ENCODE results near the gene INHBA.

INHBA gene

GRCh38 chr7:41735206-41735605 is 32.3 kb upstream of the INHBA start:
- DNase-seq (ENCODE audit: insufficient read length, low spot score) = no peak
- FAIRE-seq = no peak
- TF ChIP-seq TAF1 (IDR thresholded peaks at IDR 0.05; ENCODE audit: low read depth, low read length) (no peak), PAX5 (IDR thresholded peaks at IDR 0.05; ENCODE audit: insufficient read depth, low read length, severe bottlenecking) (no peak), POLR2AphosphoS5 (IDR thresholded peaks at IDR 0.05; ENCODE audit: low read depth, low read length) (no peak), POLR2A (IDR thresholded peaks at IDR 0.05; ENCODE audit: low read depth, low read length) (no peak), POU2F2 (IDR thresholded peaks at IDR 0.05; ENCODE audit: low read depth, low read length) (no peak), SPI1 (IDR thresholded peaks at IDR 0.05; ENCODE audit: low read depth, low read length) (no peak)

- TF ChIP-seq PAX5 (IDR thresholded peaks at IDR 0.05; ENCODE audit: insufficient read depth, low read length, severe bottlenecking) = no peak
- no peak for TF ChIP-seq POLR2A (IDR thresholded peaks at IDR 0.05; ENCODE audit: low read depth, low read length)
- no peak for TF ChIP-seq POLR2AphosphoS5 (IDR thresholded peaks at IDR 0.05; ENCODE audit: low read depth, low read length)
- no peak for TF ChIP-seq SPI1 (IDR thresholded peaks at IDR 0.05; ENCODE audit: low read depth, low read length)
- TF ChIP-seq TAF1 (IDR thresholded peaks at IDR 0.05; ENCODE audit: low read depth, low read length) = no peak
- TF ChIP-seq POU2F2 (IDR thresholded peaks at IDR 0.05; ENCODE audit: low read depth, low read length) = no peak
- no peak for FAIRE-seq
- no peak for DNase-seq (ENCODE audit: insufficient read length, low spot score)
Observed at GRCh38 chr7:41732843-41733306, 30.0 kb upstream of the INHBA start.

GRCh38 chr7:41732436-41732785 is 29.5 kb upstream of the INHBA start:
- DNase-seq (ENCODE audit: insufficient read length, low spot score) = no peak
- no peak for FAIRE-seq
- TF ChIP-seq POLR2AphosphoS5 (IDR thresholded peaks at IDR 0.05; ENCODE audit: low read depth, low read length) = no peak

GRCh38 chr7:41731493-41732435 is 28.9 kb upstream of the INHBA start:
- peak; percentile 80 for FAIRE-seq
- peak; percentile 21 for DNase-seq (ENCODE audit: insufficient read length, low spot score)
- TF ChIP-seq POLR2AphosphoS5 (IDR thresholded peaks at IDR 0.05; ENCODE audit: low read depth, low read length) (no peak), PAX5 (IDR thresholded peaks at IDR 0.05; ENCODE audit: insufficient read depth, low read length, severe bottlenecking) (peak; percentile 66), SPI1 (IDR thresholded peaks at IDR 0.05; ENCODE audit: low read depth, low read length) (peak; percentile 46)

GRCh38 chr7:41730668-41731067 is 27.8 kb upstream of the INHBA start:
- no peak for FAIRE-seq
- no peak for TF ChIP-seq SPI1 (IDR thresholded peaks at IDR 0.05; ENCODE audit: low read depth, low read length)
- no peak for TF ChIP-seq POU2F2 (IDR thresholded peaks at IDR 0.05; ENCODE audit: low read depth, low read length)
- TF ChIP-seq TAF1 (IDR thresholded peaks at IDR 0.05; ENCODE audit: low read depth, low read length) = no peak
- TF ChIP-seq PAX5 (IDR thresholded peaks at IDR 0.05; ENCODE audit: insufficient read depth, low read length, severe bottlenecking) = no peak
- TF ChIP-seq POLR2AphosphoS5 (IDR thresholded peaks at IDR 0.05; ENCODE audit: low read depth, low read length) = no peak
- no peak for TF ChIP-seq POLR2A (IDR thresholded peaks at IDR 0.05; ENCODE audit: low read depth, low read length)

GRCh38 chr7:41730161-41730560 is 27.3 kb upstream of the INHBA start:
- DNase-seq (ENCODE audit: insufficient read length, low spot score) (no peak), FAIRE-seq (no peak)
- no peak for TF ChIP-seq PAX5 (IDR thresholded peaks at IDR 0.05; ENCODE audit: insufficient read depth, low read length, severe bottlenecking)
- no peak for TF ChIP-seq POU2F2 (IDR thresholded peaks at IDR 0.05; ENCODE audit: low read depth, low read length)
- no peak for TF ChIP-seq TAF1 (IDR thresholded peaks at IDR 0.05; ENCODE audit: low read depth, low read length)

More at GRCh38 chr7:41730668-41731067, 27.8 kb upstream of the INHBA start:
- no peak for DNase-seq (ENCODE audit: insufficient read length, low spot score)

- DNase-seq (ENCODE audit: insufficient read length, low spot score) = no peak
- FAIRE-seq = no peak
- TF ChIP-seq PAX5 (IDR thresholded peaks at IDR 0.05; ENCODE audit: insufficient read depth, low read length, severe bottlenecking) (no peak), SPI1 (IDR thresholded peaks at IDR 0.05; ENCODE audit: low read depth, low read length) (no peak), POU2F2 (IDR thresholded peaks at IDR 0.05; ENCODE audit: low read depth, low read length) (no peak), POLR2A (IDR thresholded peaks at IDR 0.05; ENCODE audit: low read depth, low read length) (no peak), TAF1 (IDR thresholded peaks at IDR 0.05; ENCODE audit: low read depth, low read length) (no peak), POLR2AphosphoS5 (IDR thresholded peaks at IDR 0.05; ENCODE audit: low read depth, low read length) (no peak)
Observed at GRCh38 chr7:41729059-41729458, 26.2 kb upstream of the INHBA start.

GRCh38 chr7:41725013-41725412 is 22.1 kb upstream of the INHBA start:
- TF ChIP-seq SPI1 (IDR thresholded peaks at IDR 0.05; ENCODE audit: low read depth, low read length) = no peak
- no peak for TF ChIP-seq PAX5 (IDR thresholded peaks at IDR 0.05; ENCODE audit: insufficient read depth, low read length, severe bottlenecking)
- TF ChIP-seq POLR2A (IDR thresholded peaks at IDR 0.05; ENCODE audit: low read depth, low read length) = no peak
- TF ChIP-seq POLR2AphosphoS5 (IDR thresholded peaks at IDR 0.05; ENCODE audit: low read depth, low read length) = no peak
- no peak for TF ChIP-seq POU2F2 (IDR thresholded peaks at IDR 0.05; ENCODE audit: low read depth, low read length)
- TF ChIP-seq TAF1 (IDR thresholded peaks at IDR 0.05; ENCODE audit: low read depth, low read length) = no peak
- no peak for DNase-seq (ENCODE audit: insufficient read length, low spot score)
- no peak for FAIRE-seq

GRCh38 chr7:41720886-41721285 is 18.0 kb upstream of the INHBA start:
- TF ChIP-seq POLR2AphosphoS5 (IDR thresholded peaks at IDR 0.05; ENCODE audit: low read depth, low read length) = no peak
- TF ChIP-seq POU2F2 (IDR thresholded peaks at IDR 0.05; ENCODE audit: low read depth, low read length) = no peak
- TF ChIP-seq POLR2A (IDR thresholded peaks at IDR 0.05; ENCODE audit: low read depth, low read length) = no peak
- no peak for TF ChIP-seq PAX5 (IDR thresholded peaks at IDR 0.05; ENCODE audit: insufficient read depth, low read length, severe bottlenecking)
- TF ChIP-seq TAF1 (IDR thresholded peaks at IDR 0.05; ENCODE audit: low read depth, low read length) = no peak
- TF ChIP-seq SPI1 (IDR thresholded peaks at IDR 0.05; ENCODE audit: low read depth, low read length) = no peak
- DNase-seq (ENCODE audit: insufficient read length, low spot score) (no peak), FAIRE-seq (no peak)

GRCh38 chr7:41720046-41720445 is 17.2 kb upstream of the INHBA start:
- FAIRE-seq (no peak), DNase-seq (ENCODE audit: insufficient read length, low spot score) (no peak)
- TF ChIP-seq POLR2AphosphoS5 (IDR thresholded peaks at IDR 0.05; ENCODE audit: low read depth, low read length) (no peak), POU2F2 (IDR thresholded peaks at IDR 0.05; ENCODE audit: low read depth, low read length) (no peak), POLR2A (IDR thresholded peaks at IDR 0.05; ENCODE audit: low read depth, low read length) (no peak), PAX5 (IDR thresholded peaks at IDR 0.05; ENCODE audit: insufficient read depth, low read length, severe bottlenecking) (no peak), TAF1 (IDR thresholded peaks at IDR 0.05; ENCODE audit: low read depth, low read length) (no peak), SPI1 (IDR thresholded peaks at IDR 0.05; ENCODE audit: low read depth, low read length) (no peak)
